Activated CD8-positive, alpha-beta memory T cell treated with anti-CD3 and anti-CD28 coated beads for 1 hour (primary cell): ENCODE measurements around the gene ITGA11.
"Not testable (repeated sequence)": the region's sequence is repeated elsewhere in the genome, so short reads cannot be mapped to it uniquely, and the experiment has no call there.

Source experiments
- DNase-seq, 2 donors: peaks; one replicate each; pipeline ENCODE4 v3.0.0-alpha.2; 2020; ENCODE audit warnings: low read depth in 1 of 2; ENCODE audit errors: extremely low read depth in 1 of 2

Gene ITGA11

DNA sequence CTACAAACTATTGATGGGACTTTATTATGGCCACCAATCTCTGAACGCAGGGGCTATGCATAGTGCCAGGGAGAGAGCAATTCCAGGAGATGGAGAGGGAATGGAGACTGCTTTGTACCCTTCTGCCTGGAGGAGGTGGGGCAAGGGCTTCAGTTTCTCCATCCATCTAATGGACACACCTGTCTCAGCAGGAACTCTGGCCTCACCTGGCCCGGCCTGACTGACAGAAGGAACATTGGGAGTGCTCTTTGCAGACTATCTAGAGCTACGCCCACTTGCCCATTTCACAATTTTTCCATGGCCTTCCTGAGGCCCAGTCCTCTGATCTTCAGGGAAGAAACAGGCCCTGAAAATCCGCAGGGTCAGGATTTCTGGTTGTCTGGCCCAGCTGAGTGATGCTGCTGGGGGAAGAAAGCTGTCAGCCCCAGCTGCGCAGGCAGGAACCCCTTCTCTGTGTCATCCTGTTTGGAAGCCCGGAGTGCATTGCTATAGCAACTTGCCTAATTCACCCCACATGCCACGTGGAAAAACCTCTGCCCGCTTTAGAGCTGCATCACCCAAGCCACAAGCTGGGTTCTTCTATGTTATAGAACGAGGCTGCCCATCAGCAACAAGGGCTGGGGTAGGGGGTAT, 6.4 kb downstream of the ITGA11 start:
- no peak for DNase-seq

DNA sequence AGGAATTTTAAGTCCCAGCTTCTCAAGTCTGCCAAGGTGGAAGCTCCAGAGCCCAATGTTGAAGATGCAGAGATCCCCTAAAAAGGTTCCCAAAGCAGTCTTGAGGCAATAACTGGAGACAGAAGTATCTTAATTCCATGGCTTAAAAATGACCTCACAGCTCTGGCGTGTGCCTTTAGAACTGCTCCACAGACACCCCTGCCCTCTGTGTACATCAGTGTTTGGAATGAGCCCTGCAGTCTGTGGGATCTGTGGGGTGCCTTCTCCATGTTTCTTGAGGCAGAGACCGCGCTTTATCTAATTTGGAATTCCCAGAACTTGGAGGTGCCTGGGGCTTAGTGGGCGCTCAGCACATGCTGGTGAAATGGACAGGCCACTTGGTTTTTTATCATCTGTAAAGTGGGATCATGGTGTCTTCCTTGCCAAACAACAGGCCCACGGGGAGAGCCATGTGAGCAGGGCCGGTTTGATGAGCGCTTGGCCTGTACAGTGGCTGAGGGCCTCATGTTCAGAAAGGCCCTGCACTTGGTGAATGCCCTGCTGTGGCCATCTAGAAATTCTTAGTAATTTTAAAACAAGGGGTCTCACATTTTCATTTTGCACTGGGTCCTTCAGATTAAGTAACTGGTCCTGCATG, 7.1 kb downstream of the ITGA11 start:
- DNase-seq = no peak

DNA sequence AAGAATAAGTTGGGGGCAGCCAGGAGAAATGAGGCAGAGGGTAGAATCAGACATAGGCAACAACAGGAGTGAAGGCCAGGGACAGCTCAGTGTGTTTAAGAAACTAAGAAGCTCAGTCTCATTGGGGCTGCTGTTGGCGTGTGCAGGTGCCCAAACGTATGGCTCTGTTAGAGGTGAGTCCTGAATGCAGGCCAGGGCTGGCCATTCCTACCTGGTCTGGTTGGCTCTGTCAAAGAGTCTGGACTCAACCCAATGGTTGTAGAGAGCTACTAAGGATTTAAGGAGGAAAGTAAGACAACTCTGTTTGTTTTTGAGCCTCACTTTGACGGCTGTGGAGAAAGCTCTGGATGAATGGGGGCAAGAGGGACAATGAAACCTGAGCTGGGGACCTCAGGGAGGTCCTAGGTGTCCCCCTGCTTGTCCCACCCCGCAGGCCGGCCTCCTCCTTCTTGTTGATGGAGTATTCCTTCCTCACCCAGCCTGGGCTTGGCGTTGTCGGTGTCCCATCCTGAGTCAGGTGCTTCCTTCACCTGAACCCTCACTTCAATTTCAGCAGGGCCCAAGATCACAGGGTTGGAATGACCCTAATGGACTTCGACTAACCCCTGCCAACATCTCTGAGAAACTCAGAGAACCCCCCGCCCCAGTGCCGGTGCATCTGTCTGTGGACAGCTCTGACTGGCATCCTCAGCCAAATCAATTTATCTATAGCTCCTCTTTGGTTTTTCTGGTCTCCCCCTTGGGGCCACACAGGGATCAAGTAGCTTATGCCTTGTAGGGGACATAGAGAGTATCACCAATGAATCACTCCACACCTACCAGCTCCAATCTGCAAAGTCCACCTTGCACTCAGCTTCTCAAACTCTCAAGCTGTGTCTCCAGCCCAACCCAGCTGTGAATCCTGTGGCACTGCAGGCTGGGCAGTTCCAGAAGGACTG, 8.3 kb downstream of the ITGA11 start:
- no peak for DNase-seq

DNA sequence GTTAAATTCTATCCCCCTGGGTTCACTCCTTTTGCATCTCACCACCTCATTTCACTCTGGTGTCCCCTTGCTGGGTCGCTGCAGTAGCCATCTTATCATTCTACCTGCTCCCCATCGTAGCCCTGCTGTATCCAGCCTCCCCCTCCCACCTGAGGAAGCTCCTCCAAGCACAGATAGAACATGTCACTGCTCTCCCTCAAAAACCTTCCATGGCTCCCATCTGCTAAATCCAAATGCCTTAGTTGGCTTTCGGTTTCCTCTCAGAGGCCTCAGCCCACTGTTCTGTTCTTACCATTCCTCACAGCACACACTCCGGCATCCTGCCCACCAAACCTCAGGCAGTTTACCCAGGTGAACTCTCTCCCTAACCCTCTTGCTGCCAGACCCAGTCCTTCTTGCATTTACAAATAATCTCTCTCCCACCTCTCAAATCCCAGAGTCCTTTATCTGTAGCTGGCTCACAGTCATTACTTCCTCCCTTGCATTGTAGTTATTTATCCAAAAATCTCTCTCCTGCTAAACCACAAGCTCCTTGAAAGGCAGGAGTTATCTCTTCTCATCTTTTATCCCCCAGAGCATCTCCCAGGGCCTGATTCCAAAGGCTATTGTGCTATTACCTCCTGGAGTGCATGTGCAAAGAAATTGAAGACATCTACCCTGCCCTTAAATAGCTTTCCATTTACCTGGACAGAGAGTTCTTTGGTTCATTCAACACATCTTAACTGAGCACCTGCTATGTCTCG, 9.4 kb downstream of the ITGA11 start:
- DNase-seq = not testable (repeated sequence)

DNA sequence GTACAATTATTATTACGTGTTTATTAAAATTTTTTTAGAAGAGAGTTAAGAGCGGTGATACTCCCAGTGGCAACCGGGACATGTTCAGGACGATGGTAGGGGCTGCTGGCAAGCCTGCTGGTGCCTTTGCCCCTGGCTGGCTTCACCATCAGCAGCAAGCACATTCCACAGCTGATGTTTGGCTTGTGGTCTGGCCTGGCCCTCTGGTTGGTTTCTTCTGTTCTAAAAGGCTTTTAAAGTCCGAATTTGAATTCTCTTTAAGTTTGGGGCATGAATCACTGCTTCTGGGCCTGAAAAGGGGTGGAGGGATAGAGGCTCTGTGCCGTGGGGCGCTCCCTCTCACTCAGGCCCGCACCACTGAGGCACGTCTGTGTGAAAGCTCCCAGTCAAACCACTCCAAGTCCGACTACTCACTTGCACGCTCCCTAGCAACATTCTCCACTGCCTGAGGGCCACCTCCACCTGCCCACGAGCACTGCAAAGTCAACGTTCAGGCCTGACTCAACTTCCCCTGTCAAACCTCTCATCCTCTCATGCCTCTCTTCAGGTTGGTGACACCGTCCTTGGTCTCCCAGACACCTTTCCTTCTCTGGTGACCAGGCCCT, 10.1 kb downstream of the ITGA11 start:
- no peak for DNase-seq

DNA sequence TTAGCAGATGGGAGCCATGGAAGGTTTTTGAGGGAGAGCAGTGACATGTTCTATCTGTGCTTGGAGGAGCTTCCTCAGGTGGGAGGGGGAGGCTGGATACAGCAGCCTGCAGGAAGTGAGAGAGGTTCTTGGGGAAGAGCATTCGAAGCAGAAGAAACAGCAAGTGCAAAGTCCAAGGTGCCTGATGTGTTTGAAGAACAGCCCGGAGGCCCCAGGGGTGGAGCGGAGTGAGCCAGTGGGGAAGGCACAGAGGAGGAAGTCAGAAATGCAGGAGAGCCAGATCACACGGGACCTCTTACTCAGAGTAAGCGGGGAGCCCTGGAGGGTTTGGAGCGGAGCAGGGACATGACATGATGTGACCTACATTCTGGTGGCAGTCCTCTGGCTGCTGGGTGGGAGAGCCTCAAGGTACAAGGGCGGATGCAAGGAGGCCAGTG, 10.8 kb downstream of the ITGA11 start:
- DNase-seq = no peak

DNA sequence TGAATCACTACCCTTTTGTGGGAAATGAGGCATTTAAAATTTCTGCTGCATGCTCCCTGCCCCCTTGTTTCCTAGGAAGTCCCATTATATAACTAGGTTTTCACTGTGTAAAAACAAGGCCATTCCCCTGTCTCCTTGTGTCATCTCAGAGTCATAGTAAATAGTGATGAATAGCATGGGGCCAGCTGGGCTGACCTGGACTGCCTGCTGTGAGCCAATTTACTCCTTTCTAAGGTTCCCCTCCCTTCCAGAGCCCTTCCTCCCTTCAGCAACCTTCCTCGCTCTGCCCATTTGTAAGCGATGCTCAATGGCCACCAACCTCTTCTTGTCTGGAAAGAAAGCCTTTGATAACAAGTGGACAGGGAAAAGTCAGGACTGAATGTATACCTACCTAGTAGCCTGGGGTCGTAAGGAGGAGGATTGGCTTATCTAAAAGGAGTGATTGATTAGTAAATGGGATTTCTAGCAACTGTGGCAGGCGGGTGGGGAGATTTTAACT, 11.7 kb downstream of the ITGA11 start:
- DNase-seq = no peak

DNA sequence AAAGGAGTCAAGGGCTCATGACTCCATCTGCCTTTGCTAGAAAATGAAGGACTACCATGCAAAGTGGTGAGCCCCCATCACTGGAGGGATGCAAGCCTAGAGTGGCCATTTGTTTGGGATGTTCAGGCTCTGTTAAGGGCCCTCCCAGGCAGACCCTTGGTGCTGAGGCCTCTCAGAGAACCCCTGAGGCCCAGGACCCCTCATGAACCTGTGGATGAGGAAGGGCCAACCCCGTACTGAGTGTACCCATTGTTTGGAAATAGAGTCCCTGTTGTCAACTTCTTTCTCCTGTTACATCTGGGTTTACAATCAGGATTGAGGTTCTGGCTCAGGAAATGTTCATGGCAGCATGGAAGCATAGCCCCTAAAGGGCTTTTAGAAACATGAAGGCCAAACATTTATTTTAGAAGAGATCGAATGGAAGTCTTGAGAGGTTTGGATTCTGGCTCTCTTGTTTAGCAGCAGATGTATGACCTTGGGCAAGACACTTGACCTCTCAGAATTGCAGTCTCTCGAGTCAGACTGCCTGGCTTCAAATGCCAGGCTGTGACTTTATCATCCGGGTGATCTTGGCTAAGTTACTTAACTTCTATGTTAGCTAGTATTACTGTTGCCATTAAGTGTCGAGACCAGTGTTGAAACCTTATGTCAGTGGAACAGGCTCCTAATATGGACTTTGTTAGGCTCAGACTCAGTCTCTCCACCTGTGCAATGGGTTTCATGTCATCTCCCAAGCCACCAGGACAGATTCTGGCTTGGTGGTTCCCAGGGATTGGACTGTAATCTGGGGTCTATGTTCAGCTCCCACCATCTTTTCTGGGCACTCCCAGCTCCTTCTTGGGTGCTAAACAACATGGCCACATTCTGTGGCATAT, 12.4 kb downstream of the ITGA11 start:
- no peak for DNase-seq

DNA sequence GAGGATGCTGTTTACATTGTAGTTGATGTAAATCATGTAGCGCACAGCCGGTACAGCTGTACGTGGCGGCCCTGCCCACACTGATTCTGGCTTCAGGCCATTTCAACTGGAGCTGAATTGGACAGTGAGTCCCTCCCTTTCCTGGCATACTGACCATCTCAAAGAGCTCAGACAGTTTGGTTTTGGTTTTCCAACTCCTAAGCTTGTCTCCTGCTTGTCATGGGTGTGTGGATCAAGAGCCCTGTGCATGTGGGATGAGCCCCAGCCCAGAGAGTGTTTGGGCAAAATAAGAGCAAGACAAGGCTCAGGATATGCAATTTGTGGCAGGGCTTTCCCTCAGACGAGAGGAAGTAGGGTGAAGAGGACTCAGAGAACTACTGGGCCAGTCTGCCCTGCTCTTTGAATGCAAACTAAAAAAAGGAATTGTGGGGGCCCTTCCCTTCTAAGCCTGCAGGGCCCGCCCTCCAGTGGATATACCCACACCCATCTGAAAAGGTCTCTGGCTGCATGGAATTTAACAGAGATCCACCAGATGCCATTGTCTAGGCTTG, 13.3 kb downstream of the ITGA11 start:
- DNase-seq = no peak

DNA sequence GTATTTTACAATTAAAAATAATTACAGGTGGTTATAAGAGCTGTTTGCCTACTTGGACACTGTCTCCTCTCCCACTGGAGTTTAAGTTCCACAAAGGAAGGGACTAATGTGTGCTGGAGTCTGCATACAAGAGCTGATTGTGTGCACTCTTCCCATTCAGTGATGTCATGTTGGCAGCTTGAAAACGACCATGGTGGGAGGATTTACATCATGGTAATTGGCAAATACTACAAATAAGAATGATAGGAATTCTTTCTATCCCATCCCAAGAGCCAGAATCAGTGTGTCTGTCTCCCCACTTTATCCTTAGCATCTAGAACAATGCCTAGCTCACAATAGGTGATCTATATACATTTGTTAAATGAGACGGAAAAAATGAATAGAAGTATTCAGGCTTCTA, 14.1 kb downstream of the ITGA11 start:
- DNase-seq = no peak

DNA sequence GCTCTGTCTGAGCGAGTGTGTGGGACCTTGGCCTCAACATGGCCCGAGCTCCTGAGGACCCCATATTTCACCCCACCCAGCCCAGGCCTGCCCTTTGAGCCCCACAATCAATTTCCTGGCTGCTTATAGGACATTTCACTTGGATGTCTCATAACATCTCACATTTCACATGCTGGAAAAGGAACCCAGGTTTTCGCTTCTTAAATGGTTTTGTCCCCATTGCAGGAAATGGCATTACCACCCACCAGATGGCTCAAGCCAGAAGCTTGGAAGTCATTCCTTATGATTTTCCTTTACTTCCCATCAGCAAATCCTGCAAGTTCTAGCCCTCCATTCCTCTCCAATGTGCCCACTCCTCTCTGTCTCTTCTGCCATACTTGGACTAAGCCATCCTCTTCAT, 14.9 kb downstream of the ITGA11 start:
- no peak for DNase-seq

DNA sequence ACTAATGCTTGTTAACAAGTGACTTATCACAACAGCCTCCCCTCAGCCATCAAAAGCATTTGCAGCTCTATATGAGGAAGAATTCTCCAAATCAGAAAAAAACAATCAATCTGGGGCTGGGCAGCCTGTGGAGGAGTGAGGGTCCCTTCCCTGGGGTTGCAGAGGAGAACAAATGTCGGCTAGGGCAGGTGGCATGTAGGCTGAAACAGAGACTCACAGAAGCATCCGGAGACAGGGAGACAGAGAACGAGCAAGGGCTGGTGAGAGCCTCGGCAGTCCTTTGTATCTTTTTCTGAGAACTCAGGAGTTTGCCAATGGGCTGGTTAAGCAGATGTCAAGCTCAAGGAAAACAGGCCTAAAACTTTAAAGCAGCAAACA, 15.8 kb downstream of the ITGA11 start:
- no peak for DNase-seq

DNA sequence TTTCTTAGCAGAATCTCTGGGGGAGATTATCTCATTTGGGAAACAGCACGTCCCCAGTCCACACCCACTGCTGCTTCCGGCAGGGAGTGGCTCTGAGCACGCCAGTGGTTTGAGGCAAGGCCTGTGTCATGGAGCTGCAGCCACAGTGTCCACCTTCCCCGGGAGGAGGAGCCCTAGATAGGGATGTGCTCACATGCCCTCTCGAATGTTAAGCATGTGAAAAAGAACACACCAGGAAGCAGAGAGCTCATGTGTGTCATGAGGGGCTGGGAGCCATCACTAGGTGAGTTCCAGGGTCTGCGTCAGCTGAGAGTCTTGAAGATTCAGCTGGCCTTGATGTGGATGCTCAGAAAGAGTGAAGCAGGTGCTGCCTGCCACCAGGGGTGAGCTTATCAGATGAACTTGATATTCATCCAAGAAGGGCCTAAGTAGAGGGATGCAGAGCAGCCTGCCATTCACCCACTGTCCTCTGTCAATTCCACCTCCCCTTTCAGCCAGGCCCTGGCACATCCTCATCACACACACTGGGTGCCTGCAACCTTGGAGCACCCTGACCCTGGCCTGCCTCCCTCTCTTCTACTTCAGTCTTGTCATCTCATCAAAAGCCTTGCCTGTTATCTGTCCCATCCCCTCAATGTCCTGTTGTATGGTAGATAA, 16.3 kb downstream of the ITGA11 start:
- DNase-seq = no peak

DNA sequence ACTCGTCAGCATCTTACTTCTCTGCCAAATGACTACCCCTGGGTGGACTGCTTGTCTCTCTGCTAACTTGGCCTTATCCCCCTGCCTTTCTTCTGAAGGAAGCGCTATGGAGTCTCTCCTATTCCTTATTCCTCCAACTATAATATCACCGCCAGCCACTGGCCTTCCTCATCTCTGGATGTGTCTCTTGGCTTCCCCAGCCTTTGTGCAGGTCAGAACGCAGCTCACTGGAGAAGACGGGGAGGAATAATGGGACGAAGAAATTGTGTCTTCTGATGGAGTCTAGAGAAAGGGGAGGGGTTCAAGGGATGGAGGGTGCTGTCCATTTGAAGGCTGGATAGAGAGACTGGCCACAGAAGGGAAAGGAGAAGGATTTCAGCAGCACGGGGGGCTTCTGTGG, 16.9 kb downstream of the ITGA11 start:
- no peak for DNase-seq

DNA sequence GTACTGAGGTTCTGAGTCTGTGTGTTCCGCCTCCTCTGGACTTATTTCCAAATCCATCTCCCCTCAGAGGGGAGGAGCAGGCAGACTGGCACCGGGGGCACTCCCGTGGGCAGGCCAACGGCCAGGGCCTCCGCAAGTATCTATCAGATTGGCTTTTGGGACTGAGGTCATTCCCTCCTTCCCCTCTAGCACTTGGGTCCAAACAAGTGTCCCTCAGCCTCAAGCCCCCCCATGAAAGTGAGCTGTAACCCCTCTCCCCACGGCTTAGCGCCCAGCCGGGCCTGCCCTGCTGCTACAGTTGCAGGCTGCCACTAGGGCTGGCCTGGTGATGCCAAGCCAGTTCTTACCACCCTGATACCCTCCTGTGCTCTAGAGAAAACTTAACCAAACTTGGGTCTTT, 17.4 kb downstream of the ITGA11 start:
- DNase-seq = no peak

DNA sequence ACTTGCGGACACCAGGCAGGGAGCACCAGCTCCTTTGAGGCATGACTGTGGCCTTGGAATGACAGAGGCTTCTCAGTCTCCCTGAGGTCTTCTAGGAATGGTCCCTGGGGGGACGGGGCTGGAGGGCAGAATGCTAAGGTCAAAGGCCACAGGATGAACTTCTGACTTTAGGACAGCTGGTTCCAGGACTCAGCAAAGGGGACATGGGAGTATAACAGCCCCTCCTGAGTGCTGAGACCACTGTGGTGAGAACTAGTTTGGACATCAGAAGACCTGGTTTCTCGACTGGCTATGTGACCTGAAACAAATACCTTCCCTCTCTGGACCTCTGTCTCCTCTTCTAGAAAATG, 17.8 kb downstream of the ITGA11 start:
- DNase-seq = no peak

DNA sequence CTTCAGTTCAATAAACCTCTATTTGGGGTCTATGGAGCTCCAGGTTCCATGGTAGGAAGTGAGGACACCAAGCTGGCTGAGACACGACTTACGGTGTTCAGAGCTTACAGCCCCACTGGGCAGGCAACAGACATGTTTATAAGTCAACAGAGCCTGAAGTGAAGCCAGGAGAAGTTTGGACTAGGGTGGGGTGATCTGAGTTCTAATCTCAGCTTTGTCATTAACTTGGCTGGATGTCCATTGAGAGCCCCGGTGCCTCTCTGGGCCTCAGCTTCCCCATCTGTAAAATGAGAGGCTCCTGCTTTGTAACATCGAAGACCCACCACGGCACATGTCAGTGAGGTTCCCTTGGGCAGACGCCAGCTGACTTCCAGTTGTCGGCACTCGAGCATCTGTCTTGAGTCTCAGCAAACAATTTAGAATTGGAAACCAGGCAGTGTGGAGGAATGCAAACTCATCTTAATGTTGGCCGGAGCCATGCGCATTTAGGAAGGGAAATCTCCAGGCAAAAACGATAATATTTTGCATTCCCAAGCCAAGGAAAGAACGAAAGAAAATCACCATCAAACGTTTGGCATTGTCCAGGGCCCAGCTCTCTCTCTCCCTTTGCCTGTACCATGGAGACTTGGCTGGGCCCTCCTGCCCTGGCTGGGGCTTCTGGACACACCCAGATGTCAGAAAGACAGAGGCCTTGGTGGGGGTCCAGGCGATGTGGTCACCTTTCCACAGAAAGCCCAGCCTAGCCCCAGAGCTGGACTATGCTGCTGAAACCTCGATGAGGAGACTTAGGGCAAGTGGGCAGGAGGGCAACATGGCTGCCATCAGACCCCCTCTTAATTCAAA, 18.4 kb downstream of the ITGA11 start:
- DNase-seq = no peak

DNA sequence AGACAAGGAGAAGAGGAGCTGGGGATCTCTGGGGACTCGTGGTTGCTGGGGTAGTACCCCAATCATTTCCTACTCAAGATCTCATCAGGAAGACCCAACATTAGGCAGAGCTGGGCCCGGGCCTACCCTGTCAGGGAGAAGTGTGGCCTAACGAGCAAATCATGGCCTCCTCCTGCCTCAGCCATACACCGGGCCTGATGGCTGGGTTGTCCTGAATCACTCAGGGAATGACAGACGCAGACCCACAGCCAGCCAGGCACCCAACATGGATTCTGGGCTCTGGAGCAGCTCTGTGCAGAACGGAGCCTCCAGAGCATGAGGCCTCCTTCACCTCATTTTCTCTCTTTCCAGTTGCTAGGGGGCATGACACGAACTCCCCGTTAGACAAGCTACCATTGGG, 19.7 kb downstream of the ITGA11 start:
- DNase-seq = no peak
